Ishikawa (cell line): ENCODE results near the gene ACTN3.

Experiments
- CEBPB ChIP-seq: IDR thresholded peaks from 2 replicates; pipeline ENCODE4 v1.6.1; 2012
- EP300 ChIP-seq: IDR thresholded peaks from 2 replicates; pipeline ENCODE4 v1.6.1; 2012; ENCODE audit warnings: borderline replicate concordance
- MAX ChIP-seq: IDR thresholded peaks from 2 replicates; pipeline ENCODE4 v1.6.1; 2012
- RAD21 ChIP-seq: IDR thresholded peaks from 2 replicates; pipeline ENCODE4 v1.6.1; 2012; ENCODE audit warnings: low read depth
- YY1 ChIP-seq: IDR thresholded peaks from 2 replicates; pipeline ENCODE4 v1.6.1; 2012; ENCODE audit warnings: low read depth

GRCh38 chr11:66567787-66568123, 21.1 kb downstream of the ACTN3 start:
- TF ChIP-seq CEBPB, result no peak
- no peak for TF ChIP-seq YY1
- no peak for TF ChIP-seq RAD21
- no peak for TF ChIP-seq EP300
- TF ChIP-seq MAX, result no peak
